GM23338 (cell line): ENCODE data around the gene MRC2. TPM values are rescaled to one million over a fixed set of nuclear protein-coding genes. Genes with fewer than 3 reads are reported as not detected.
A peak's percentile ranks its signal among the peaks of the same experiment; 100 is the strongest.

Experiments used
- ATAC-seq: fragments of 200-7000 bp; cut with Tn5 transposase; 3 replicates; pipeline ENCODE4 v1.9.1; 2020
- DNase-seq: peaks from one replicate; pipeline ENCODE4 v3.0.0-alpha.2; 2015; ENCODE audit warnings: low spot score
- H2AFZ ChIP-seq: fragments of 200-600 bp; sonication (generic); 2 replicates; pipeline ENCODE4 v1.8.0; 2016; ENCODE audit warnings: antibody characterized with exemption, mild to moderate bottlenecking, moderate library complexity
- H3F3A ChIP-seq: fragments of 200-600 bp; sonication (generic); replicated peaks from 2 replicates; pipeline ENCODE4 v1.8.0; 2017; ENCODE audit warnings: antibody characterized with exemption, mixed run types, low read depth
- H3K27ac ChIP-seq: fragments of 200-600 bp; sonication (generic); 2 replicates; pipeline ENCODE4 v1.6.1; 2016; ENCODE audit warnings: low read depth
- H3K27me3 ChIP-seq: fragments of 200-600 bp; sonication (generic); 2 replicates; pipeline ENCODE4 v1.8.0; 2016; ENCODE audit warnings: mild to moderate bottlenecking, mixed run types, moderate library complexity; ENCODE audit not compliant: insufficient read depth
- H3K36me3 ChIP-seq: fragments of 200-600 bp; sonication (generic); 2 replicates; pipeline ENCODE4 v1.8.0; 2016; ENCODE audit warnings: mild to moderate bottlenecking; ENCODE audit not compliant: insufficient read depth
- H3K4me1 ChIP-seq: fragments of 200-600 bp; sonication (generic); 2 replicates; pipeline ENCODE4 v1.8.0; 2016; ENCODE audit warnings: mild to moderate bottlenecking, moderate library complexity; ENCODE audit not compliant: insufficient read depth
- H3K4me2 ChIP-seq: fragments of 200-600 bp; sonication (generic); 2 replicates; pipeline ENCODE4 v1.7.1; 2017; ENCODE audit warnings: mixed run types
- H3K4me3 ChIP-seq: fragments of 200-600 bp; sonication (generic); 2 replicates; pipeline ENCODE4 v1.6.1; 2016; ENCODE audit warnings: mixed run types
- H3K79me2 ChIP-seq: fragments of 200-600 bp; sonication (generic); replicated peaks from 2 replicates; pipeline ENCODE4 v1.8.0; 2017; ENCODE audit warnings: mild to moderate bottlenecking; ENCODE audit not compliant: insufficient read depth
- H3K9me2 ChIP-seq: fragments of 200-600 bp; sonication (generic); 2 replicates; pipeline ENCODE4 v1.8.0; 2017; ENCODE audit not compliant: insufficient read depth
- H4K20me1 ChIP-seq: fragments of 200-600 bp; sonication (generic); replicated peaks from 2 replicates; pipeline ENCODE4 v1.8.0; 2017; ENCODE audit warnings: mild to moderate bottlenecking; ENCODE audit not compliant: insufficient read depth
- H3K27ac Mint-ChIP-seq: 2 replicates; pipeline ENCODE4 v1.8.0; 2020; ENCODE audit warnings: inconsistent platforms, mild to moderate bottlenecking, moderate library complexity, mixed read lengths
- H3K27me3 Mint-ChIP-seq: 3 replicates; pipeline ENCODE4 v1.8.0; 2022; ENCODE audit warnings: low read depth, mild to moderate bottlenecking, moderate library complexity, mixed read lengths, inconsistent platforms; ENCODE audit not compliant: insufficient read depth, poor library complexity
- H3K36me3 Mint-ChIP-seq: 3 replicates; pipeline ENCODE4 v1.8.0; 2021; ENCODE audit warnings: low read depth, mild to moderate bottlenecking, inconsistent platforms, moderate library complexity, mixed read lengths
- H3K4me1 Mint-ChIP-seq: 3 replicates; pipeline ENCODE4 v1.8.0; 2020; ENCODE audit warnings: mild to moderate bottlenecking, inconsistent platforms, mixed read lengths
- H3K4me3 Mint-ChIP-seq: 3 replicates; pipeline ENCODE4 v1.8.0; 2021; ENCODE audit warnings: moderate library complexity, mild to moderate bottlenecking, inconsistent platforms, mixed read lengths
- H3K9me3 Mint-ChIP-seq: 3 replicates; pipeline ENCODE4 v1.8.0; 2020; ENCODE audit warnings: moderate library complexity, mild to moderate bottlenecking, inconsistent platforms, mixed read lengths
- CREB1 ChIP-seq: fragments of 250-450 bp; sonication (Bioruptor Pico); IDR thresholded peaks from 2 replicates; pipeline ENCODE4 v1.5.0; 2020; ENCODE audit warnings: low read depth, mild to moderate bottlenecking, moderate library complexity
- CTCF ChIP-seq, 2 experiments: fragments of 200-600 bp in 1 of 2; sonication (generic) in 1 of 2; conservative IDR thresholded peaks; 2 replicates each; pipeline versions ENCODE4 v1.5.1 to v1.6.1; 2016 to 2017; ENCODE audit warnings: antibody characterized with exemption in 2 of 2, low read depth in 2 of 2, mild to moderate bottlenecking in 2 of 2, moderate library complexity in 1 of 2
- EZH2phosphoT487 ChIP-seq: fragments of 200-600 bp; sonication (generic); IDR thresholded peaks from one replicate; pipeline ENCODE4 v1.8.1; 2018; ENCODE audit warnings: antibody characterized with exemption; ENCODE audit not compliant: unreplicated experiment
- NANOG ChIP-seq: IDR thresholded peaks from 2 replicates; pipeline ENCODE4 v1.6.1; 2016; ENCODE audit warnings: antibody characterized with exemption, borderline replicate concordance
- ZNF114 ChIP-seq: fragments of 250-450 bp; sonication (Bioruptor Pico); IDR thresholded peaks from 2 replicates; pipeline ENCODE4 v1.5.0; 2020; ENCODE audit warnings: mild to moderate bottlenecking, moderate library complexity
- polyA plus RNA-seq: library from polyadenylated mRNA; unstranded; fragments of >200 nt; fragmentation: Nextera tagmentation; extraction: Ambion mirVana; gene quantifications from 2 replicates; pipeline ENCODE4 v1.2.1, GENCODE V29; 2016
- total RNA-seq: library from RNA; depleted of rRNA; stranded (reverse); fragments of >200 nt; shearing (Covaris generic); gene quantifications from 2 replicates; pipeline ENCODE4 v1.2.3, GENCODE V29; 2014

Gene MRC2
- total and polyA plus RNA-seq, 2 experiments from 2014 or later, result 8.0 to 38.6 TPM

DNA sequence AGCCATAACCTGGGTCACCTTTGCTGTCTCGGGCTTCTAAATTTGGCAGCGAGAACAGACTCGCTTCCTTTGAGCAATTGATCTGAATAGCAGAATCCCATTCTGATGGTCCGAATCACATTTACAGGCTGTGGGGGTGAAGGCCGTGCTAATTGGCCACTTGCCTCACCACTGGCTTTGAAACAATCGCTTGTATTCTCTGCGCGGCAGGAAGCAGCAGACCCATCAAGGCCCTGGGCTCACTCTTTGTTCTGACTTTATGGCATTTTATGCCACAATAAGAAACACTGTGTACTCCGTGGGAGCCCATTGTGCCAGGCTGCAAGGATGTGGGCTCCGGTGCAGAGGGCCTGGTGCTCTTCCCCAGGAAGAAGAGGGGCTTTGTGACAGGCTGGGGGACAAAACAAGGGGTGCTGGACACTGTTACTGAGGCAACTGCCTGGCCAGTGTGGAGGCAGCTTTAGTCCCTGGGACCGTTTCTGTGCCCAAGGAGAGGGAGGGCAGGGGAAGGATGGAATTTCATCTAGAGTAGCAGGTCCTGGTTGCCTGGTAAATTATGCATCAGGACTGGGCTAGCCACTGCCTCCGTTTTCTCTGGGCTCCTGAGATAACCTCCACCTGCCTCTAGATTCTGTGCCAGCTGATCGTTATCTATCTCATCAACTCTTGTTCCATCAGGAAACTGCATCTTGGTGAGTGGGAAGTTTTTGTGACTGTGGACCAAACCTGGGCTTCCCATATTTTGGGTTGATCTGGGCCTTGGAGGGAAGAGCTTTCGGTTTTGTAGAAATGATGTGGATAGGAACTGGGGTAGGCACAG is 78.5 kb downstream of the MRC2 start:
- H2AFZ ChIP-seq, result peak overlapping the region; percentile 86

DNA sequence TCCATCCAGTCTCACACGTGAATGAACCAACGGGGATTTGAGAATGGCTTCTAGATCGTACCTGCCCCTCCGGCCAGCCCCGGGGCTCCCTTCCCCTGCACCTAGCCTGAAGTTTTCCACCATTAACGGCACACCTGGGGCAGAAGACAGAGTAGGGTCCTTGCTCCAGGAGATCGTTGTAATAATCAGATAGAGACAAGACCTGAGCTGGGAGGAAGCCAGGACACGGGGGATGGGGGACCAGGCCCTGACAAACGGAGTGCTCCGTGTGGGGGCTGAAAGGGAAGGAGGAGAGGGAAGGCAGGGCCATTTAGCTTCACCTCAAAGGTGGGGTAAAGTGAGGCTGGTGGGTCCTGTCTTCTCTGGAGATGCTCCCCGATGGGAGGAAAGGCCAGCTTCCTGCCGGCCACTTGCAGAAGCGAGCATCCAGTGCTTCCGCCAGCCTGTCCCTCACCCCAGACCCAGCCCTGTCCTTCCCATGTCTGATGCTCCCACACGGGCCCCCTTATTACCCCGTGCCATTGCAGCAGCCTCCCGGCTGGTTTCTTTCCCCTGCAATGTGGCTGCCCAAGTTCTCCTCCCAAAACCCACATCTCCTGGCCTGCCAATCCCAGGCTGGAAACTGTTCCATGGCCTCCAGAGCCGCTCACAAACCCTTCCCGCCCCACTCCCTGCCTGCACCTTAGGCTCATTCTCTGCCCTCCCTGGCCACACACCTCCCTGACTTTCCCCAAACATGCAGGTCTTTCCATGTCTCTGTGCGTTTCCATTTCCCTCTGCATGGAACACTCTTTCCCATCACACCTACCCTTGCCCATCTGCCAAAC is 79.3 kb downstream of the MRC2 start:
- Mint-ChIP-seq H3K4me3 (peak overlapping the region; percentile 76), H3K36me3 (peaks cover 24% of the 10 kb centered on the region), H3K9me3 (peaks cover 23% of the 10 kb centered on the region), H3K27ac (no peak overlapping the region), H3K4me1 (peaks cover 31% of the 10 kb centered on the region), H3K27me3 (peaks cover 22% of the 10 kb centered on the region)
- Histone ChIP-seq H2AFZ (peak overlapping the region; percentile 86; the same call in 1 of the 2 replicates), H3K9me2 (no peaks in the 10 kb centered on the region), H3F3A (peaks cover 20% of the 10 kb centered on the region), H4K20me1 (no peaks in the 10 kb centered on the region), H3K27me3 (peaks cover 6% of the 10 kb centered on the region; the same call in 1 of the 2 replicates), H3K4me1 (peaks cover 21% of the 10 kb centered on the region), H3K79me2 (no peaks in the 10 kb centered on the region), H3K27ac (no peak overlapping the region), H3K4me2 (peak overlapping the region; percentile 77), H3K4me3 (no peak overlapping the region), H3K36me3 (no peaks in the 10 kb centered on the region)
- ATAC-seq (no peak), DNase-seq (no peak)
- TF ChIP-seq CREB1 (CRISPR knock-in tag) (no peak), ZNF114 (CRISPR knock-in tag) (no peak), CTCF (conservative IDR thresholded peaks at IDR 0.05; ENCODE audit: low read depth in 2 of 2) (no peak)

More for the DNA sequence above, 78.5 kb downstream of the MRC2 start:
- peak; percentile 64 for DNase-seq
- no peaks in the 10 kb centered on the region for H3K9me2 ChIP-seq
- H3K9me3 Mint-ChIP-seq, result peaks cover 23% of the 10 kb centered on the region
- H3K36me3 Mint-ChIP-seq, result peaks cover 24% of the 10 kb centered on the region
- peak overlapping the region; percentile 57; the same call in 1 of the 2 replicates for H3K27ac Mint-ChIP-seq
- peak overlapping the region; percentile 76 for H3K4me3 Mint-ChIP-seq
- H3K4me1 Mint-ChIP-seq, result peaks cover 27% of the 10 kb centered on the region
- peaks cover 20% of the 10 kb centered on the region for H3F3A ChIP-seq
- H4K20me1 ChIP-seq, result no peaks in the 10 kb centered on the region
- peaks cover 21% of the 10 kb centered on the region for H3K27me3 Mint-ChIP-seq
- H3K79me2 ChIP-seq, result no peaks in the 10 kb centered on the region
- no peak for TF ChIP-seq CTCF (conservative IDR thresholded peaks at IDR 0.05; ENCODE audit: low read depth in 2 of 2)
- TF ChIP-seq EZH2phosphoT487, result no peak
- TF ChIP-seq NANOG, result peak; percentile 85
- H3K4me2 ChIP-seq, result peak overlapping the region; percentile 77
- H3K36me3 ChIP-seq, result no peaks in the 10 kb centered on the region
- H3K4me1 ChIP-seq, result peaks cover 21% of the 10 kb centered on the region
- H3K27me3 ChIP-seq, result peaks cover 6% of the 10 kb centered on the region; the same call in 1 of the 2 replicates
- peak overlapping the region; percentile 82 for H3K4me3 ChIP-seq
- peak overlapping the region; percentile 89 for H3K27ac ChIP-seq
- ATAC-seq, result peak; percentile 54
